Activated T-cell treated with anti-CD3 and anti-CD28 coated beads for 48 hours (primary cell): ENCODE results near the gene KLHL36.

Experiments
- DNase-seq: peaks from one replicate; pipeline ENCODE4 v3.0.0-alpha.2; 2020; ENCODE audit warnings: low read depth

KLHL36 gene

DNA sequence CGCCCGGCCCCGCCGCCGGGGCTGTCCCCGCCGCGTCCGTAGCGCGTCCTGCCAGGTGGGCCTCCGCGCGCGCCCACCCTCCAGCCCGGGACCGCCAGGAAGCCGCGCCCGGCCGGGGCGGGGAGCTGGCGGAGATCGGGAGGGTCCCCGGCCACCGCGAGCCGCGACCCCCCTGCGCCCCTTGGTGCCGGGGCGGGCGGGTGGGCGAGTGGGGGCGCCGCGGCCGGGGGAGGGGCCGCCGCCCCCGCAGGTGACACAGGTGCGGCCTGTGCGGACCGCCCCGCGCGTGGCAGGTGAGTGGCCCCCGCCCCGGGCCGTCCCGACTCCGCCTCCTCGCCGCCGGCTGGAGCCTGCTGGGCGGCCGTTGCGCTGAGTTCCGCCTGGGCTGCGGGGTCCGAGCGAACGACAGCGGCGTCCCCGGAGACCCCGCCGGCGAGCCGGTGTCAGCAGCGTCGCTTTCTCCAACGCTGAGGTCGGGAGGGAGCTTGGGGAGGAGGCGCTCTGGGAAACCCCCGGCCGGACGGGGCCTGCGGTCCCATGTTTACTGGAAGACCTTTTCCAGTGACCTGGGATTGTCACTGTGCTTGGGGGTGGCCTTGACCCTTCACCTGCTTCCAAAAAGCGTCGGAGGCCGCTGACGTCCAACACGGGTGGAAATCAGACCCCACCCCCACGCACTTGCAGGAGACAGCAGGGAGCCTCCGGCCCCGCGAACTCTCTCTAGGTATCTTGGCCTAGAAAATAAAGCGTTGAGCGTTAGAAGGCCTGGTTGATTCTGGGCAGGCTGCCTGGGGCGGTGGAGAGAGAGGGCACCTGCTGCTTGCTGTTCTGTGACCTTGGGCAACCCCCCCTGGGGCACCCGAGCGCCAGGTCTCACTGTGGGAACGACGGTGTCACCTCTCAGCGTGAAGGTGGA is 542 bp downstream of the KLHL36 start:
- DNase-seq: peak; percentile 27

DNA sequence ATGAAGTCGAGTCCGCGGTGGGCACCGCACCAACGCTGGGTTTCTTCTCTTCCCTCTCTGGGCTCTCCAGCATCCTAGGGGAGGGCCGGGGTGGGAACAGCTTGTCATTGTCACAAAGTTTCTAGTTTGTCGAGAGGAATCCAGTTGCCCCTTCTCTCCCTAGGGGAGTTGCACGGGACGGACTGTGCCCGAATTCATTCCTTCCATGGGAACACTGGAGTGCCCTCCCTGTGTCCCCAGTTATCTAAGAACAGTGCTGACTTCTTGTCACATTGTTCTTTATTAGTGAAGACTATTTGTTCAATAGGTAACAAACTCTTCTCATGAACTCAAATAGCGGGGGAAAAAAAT is 1.2 kb downstream of the KLHL36 start:
- DNase-seq: no peak

DNA sequence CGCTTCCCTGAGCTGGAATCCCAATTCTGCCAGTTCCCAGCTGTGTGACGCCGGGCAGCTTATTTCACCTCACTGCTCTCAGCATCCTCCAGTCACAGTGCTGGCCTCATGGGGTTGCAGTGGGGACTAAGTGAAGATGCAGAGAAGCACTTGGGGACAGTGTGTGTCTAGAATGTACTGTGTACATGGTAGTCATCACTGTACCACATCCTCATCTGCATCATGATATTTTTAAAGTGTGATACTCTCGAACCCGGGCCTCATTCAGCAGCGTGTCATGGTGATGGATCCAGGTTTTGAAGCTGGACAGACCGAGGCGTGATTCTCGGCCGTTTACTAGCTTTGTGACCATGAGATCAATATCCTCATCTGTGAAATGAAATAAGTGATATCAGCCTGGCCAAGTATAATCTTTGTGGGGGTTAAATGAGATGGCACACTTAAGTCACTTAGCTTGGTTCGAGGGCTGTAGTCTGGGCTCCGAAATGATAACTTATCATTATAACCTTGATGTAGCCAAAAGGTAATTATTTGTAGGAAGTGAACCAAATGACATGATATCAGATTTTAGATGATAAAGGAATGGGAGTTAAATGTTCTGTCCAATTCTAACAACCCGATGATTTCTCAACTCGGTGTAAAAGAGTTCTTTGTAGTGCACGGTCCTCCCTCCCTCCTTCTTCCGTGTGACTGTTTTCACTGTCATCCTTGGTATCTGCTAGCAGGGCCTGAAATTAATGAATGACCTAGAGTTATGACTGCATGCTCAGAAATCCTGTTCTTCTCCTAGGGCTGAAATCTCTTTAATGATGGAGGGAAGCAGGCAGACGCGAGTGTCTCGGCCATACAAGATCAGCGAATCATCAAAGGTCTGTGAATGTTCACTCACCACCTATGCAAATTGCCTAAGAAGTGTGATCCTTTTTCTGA is 2.0 kb downstream of the KLHL36 start:
- no peak for DNase-seq

DNA sequence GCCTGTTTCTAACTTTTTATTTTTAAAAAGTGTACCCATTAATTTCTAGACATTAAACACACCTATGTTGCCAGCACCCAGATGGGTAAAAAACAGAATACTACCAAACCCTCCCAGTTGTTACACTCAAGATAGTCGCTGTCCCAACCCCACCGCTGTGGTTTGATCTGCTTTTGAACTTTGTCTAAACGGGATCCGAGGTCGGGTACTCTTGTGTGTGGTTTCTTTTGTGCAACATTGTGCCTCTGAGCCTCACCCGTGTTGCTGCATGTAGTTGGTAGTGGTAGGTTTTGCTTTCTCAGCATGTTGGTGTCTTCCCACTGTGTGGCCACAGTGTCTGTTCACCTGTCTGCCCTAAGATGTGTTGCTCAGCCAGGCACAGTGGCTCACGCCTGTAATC is 4.3 kb downstream of the KLHL36 start:
- DNase-seq: no peak

- DNase-seq: no peak
These were observed 5.9 kb downstream of the KLHL36 start for GRCh38 chr16:84654238-84654637.

GRCh38 chr16:84654998-84655397 is 6.7 kb downstream of the KLHL36 start:
- DNase-seq: no peak

DNA sequence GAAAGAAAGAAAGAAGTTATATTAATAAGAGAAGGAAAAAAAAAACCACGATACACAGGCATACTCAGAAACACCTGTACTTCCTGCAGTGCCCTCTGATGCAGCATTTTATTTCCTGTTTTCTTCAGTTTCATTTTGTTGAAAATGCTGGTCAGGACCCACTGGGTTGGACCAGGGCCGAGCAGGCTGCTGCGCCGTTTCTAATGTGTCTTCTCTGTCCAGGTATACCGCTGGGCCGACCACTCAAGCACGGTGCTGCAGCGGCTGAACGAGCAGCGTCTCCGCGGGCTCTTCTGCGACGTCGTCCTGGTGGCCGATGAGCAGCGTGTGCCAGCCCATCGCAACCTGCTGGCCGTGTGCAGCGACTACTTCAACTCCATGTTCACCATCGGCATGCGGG is 8.3 kb downstream of the KLHL36 start:
- no peak for DNase-seq

DNA sequence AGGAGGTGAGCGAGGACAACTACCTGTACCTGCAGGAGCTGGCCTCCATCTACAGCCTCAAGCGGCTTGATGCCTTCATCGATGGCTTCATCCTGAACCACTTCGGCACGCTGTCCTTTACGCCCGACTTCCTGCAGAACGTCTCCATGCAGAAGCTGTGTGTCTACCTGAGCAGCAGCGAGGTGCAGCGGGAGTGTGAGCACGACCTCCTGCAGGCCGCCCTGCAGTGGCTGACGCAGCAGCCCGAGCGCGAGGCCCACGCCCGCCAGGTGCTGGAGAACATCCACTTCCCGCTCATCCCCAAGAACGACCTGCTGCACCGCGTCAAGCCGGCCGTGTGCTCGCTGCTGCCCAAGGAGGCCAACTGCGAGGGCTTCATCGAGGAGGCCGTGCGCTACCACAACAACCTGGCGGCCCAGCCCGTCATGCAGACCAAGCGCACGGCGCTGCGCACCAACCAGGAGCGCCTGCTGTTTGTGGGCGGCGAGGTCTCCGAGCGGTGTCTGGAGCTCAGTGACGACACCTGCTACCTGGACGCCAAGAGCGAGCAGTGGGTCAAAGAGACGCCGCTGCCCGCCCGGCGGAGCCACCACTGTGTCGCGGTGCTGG is 9.0 kb downstream of the KLHL36 start:
- no peak for DNase-seq

DNA sequence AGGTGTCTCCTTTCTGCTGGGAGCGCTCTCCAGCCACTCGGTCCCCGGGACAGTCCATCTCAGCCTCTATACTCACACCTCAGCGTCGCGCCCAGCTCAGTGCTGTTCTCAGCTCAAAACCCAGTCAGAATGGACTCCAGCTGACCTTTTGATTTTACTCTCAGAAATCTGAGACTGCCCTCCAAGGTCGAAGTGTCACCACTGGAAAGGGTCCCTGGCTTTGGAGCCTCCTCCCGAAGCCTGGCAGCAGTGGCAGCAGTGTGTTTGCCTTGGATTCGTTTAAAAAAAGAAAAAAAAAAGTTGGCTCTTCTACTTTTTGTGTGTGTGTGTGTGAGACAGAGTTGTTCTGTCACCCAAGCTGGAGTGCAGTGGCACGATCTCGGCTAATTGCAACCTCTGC is 10.4 kb downstream of the KLHL36 start:
- no peak for DNase-seq

GRCh38 chr16:84659656-84660300 is 11.5 kb downstream of the KLHL36 start:
- DNase-seq: no peak

- DNase-seq: no peak
These were observed 12.7 kb downstream of the KLHL36 start for GRCh38 chr16:84660973-84661372.

- no peak for DNase-seq
These were observed 13.2 kb downstream of the KLHL36 start for GRCh38 chr16:84661418-84662060.

GRCh38 chr16:84662471-84662870 is 14.2 kb downstream of the KLHL36 start:
- no peak for DNase-seq

DNA sequence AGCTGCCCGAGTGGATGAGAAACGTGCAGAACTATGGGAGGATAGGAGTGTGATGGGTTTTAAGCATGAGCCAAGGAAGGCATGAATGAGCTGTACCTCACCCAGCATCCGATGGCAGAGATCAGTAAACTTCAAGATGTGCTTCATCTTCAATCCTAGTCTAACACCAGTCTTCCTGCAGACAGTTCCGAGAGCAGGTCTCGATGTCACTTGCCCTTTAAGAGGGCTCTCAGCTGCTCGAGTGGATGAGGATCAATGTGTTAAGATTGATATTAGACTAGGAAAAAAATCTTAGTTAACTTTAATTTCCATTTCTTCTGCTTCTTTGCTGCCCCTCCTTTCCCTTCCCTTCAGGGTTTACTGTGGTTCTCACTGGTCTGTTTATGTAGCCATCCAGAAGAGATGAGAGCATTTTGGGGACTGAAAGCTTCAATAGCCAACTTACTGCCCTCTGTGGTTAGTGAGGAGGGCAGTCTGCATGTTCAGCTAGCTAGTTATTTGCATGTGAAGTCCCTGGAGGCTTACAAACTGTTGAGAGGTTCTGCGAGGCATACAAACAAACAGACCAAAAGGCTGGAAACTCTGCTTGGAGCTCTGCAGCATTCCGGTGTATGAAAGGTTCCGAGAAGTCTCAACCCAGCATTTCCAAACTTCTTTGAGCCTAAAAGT is 15.3 kb downstream of the KLHL36 start:
- DNase-seq: no peak

GRCh38 chr16:84665359-84665758 is 17.0 kb downstream of the KLHL36 start:
- no peak for DNase-seq

GRCh38 chr16:84665843-84666242 is 17.5 kb downstream of the KLHL36 start:
- DNase-seq: no peak

DNA sequence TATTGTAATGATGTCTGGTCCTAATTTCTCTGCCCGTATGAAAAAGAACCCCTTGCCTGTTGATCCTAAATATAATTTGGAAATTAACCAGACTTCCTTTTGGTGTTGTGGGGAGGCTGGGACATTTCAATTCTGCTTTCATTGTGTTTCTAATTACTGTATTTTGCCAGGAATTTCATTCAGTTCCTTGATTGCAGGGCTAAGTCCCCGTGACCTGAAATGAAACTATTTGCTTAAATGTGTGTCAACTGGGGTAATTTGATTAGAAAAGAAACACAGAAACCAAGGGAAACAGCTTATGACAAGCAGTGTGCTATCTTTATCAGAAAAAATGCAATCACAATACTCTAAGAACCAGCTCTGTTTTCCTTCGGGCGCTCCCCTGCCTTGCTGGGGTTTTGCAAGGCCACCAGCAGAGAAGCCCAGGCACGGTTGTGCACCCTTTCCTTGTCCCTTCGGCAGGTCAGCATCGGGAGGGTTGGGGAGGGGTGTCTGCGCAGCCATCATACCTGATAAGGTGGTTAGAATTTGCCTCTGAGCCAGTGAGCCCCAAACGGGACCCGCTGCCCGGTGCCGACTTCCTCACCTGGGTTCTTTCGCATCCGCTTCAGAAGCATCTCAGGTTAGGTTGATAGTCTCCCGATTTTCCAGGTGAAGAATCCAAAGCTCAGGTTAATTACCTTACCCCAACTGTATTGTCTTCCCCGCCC is 19.4 kb downstream of the KLHL36 start:
- no peak for DNase-seq

DNA sequence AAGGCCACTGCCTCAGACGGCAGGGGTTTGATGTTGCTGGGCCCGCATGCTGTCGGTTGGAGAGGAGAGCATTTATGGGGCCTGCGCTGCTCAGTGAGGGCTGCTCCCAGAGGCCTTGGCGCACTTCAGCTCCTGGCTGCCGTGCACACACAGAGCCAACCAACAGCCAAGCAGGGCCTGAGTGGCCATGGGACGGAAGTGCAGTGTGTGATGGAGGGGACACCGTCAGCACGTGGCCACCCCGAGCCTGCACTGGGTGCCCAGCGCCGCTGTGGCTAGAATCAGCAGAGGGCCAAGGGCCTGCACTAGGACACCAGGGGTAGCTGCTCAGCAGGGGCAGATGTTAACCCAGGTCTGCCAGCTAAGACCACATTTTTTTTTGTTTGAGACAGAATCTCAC is 21.8 kb downstream of the KLHL36 start:
- DNase-seq: no peak

DNA sequence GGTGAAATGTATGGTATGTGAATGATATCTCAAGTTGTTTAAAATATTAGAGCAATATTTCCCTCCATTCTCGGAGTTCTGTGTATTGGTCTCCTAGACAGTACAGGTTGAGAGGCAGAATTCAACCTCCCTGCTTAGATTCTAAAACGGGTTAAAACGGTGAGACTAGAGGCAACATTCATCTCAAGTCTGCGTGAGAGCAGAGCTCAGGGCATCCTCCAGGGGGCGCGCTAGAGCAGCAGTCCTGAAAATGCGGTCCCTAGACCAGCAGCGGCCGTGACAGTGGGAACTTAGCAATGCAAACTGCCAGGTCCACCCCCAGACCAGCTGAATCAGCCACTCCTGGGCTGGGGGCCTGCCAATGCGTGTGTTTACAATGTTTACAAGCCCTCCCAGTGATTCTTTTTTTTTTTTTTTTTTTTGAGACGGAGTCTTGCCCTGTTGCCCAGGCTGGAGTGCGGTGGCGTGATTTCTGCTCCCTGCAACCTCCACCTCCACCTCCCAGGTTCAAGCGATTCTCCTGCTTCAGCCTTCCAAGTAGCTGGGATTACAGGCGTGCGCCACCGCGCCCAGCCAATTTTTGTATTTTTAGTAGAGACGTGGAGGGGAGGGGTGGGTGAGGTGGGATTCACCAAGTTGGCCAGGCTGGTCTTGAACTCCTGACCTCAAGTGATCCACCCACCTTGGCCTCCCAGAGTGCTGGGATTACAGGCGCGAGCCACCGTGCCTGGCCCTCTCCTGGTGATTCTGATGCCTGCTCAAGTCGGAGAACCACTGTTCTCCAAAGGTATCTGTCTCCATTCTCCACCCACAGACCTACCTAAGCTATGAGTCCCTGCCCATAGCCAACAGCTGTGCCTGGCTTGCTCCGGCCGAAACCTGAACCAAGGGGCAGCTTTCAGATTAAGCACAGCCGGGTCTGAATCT is 24.2 kb downstream of the KLHL36 start:
- DNase-seq: peak; percentile 78
